Thoracic aorta (tissue), 2 donors: ENCODE measurements around the gene TEKT2. TPM values are rescaled to one million over a fixed set of nuclear protein-coding genes. Genes with fewer than 3 reads are reported as not detected.

ENCODE experiments used
- ATAC-seq: fragments of 150-250 bp; one replicate; pipeline ENCODE4 v1.8.0; 2017; ENCODE audit warnings: low read depth; ENCODE audit not compliant: insufficient number of reproducible peaks, low FRiP score
- DNase-seq: peaks from one replicate; pipeline ENCODE4 v3.0.0-alpha.2; 2020; ENCODE audit warnings: low spot score
- H3K27ac ChIP-seq, 2 donors: fragments of 200-600 bp; sonication (generic); 1 replicate in 1 of 2; 2 replicates in 1 of 2; pipeline ENCODE4 v1.5.1; 2016; ENCODE audit warnings: mild to moderate bottlenecking in 2 of 2, moderate library complexity in 2 of 2
- H3K27me3 ChIP-seq: fragments of 200-600 bp; sonication (generic); replicated peaks from 2 replicates; pipeline ENCODE4 v1.6.0; 2016; ENCODE audit warnings: mild to moderate bottlenecking; ENCODE audit not compliant: insufficient read depth
- H3K36me3 ChIP-seq: fragments of 200-600 bp; sonication (generic); one replicate; pipeline ENCODE4 v1.5.1; 2016
- H3K4me1 ChIP-seq, 2 donors: fragments of 200-600 bp; sonication (generic); 1 replicate in 1 of 2; 2 replicates in 1 of 2; pipeline versions ENCODE4 v1.5.1 to v1.6.0; 2016; ENCODE audit warnings: low read depth in 2 of 2, mild to moderate bottlenecking in 1 of 2; ENCODE audit not compliant: control insufficient read depth in 1 of 2
- H3K4me3 ChIP-seq: fragments of 200-600 bp; sonication (generic); 2 replicates; pipeline ENCODE4 v1.5.1; 2016; ENCODE audit warnings: mild to moderate bottlenecking
- H3K9me3 ChIP-seq: fragments of 200-600 bp; sonication (generic); 2 replicates; pipeline ENCODE4 v1.5.1; 2016
- CTCF ChIP-seq: fragments of 200-600 bp; sonication (generic); IDR thresholded peaks from one replicate; pipeline ENCODE4 v1.5.1; 2019; ENCODE audit warnings: antibody characterized with exemption
- total RNA-seq, 2 donors: library from RNA; depleted of rRNA; stranded (reverse); fragments of >200 nt; gene quantifications; one replicate each; pipeline versions ENCODE4 v1.1.0 to v1.2.3, GENCODE V29; 2016

The TEKT2 gene
- total RNA-seq, 2 donors from 2014 or later = not detected

- Histone ChIP-seq H3K4me1 (peaks cover 17 to 36% of the 10 kb centered on the region in 2 donors), H3K9me3 (no peaks in the 10 kb centered on the region), H3K27me3 (no peaks in the 10 kb centered on the region), H3K27ac (no peak overlapping the region), H3K4me3 (no peak overlapping the region), H3K36me3 (no peaks in the 10 kb centered on the region)
- DNase-seq (no peak), ATAC-seq (no peak)
- no peak for TF ChIP-seq CTCF
Observed at GRCh38 chr1:36112823-36113222, 28.9 kb downstream of the TEKT2 start.

- H3K4me1 ChIP-seq = peaks cover 19 to 52% of the 10 kb centered on the region in 2 donors
- ATAC-seq = no peak
- DNase-seq = no peak
- peak overlapping the region; percentile 90 to 96 for H3K27ac ChIP-seq
- no peak overlapping the region for H3K4me3 ChIP-seq
- H3K27me3 ChIP-seq = no peaks in the 10 kb centered on the region
- H3K9me3 ChIP-seq = no peaks in the 10 kb centered on the region
- no peaks in the 10 kb centered on the region for H3K36me3 ChIP-seq
- TF ChIP-seq CTCF = no peak
Observed at GRCh38 chr1:36114371-36114770, 30.5 kb downstream of the TEKT2 start.

- peak; percentile 56 for ATAC-seq
- no peaks in the 10 kb centered on the region for H3K27me3 ChIP-seq
- peaks cover 27 to 60% of the 10 kb centered on the region in 2 donors for H3K4me1 ChIP-seq
- peak; percentile 41 for DNase-seq
- no peaks in the 10 kb centered on the region for H3K36me3 ChIP-seq
- TF ChIP-seq CTCF = no peak
- peak overlapping the region; percentile 46 for H3K4me3 ChIP-seq
- no peaks in the 10 kb centered on the region for H3K9me3 ChIP-seq
- H3K27ac ChIP-seq = peak overlapping the region; percentile 90 to 96
Observed at GRCh38 chr1:36115200-36115669, 31.3 kb downstream of the TEKT2 start.

GRCh38 chr1:36115931-36116330, 32.0 kb downstream of the TEKT2 start:
- peaks cover 27 to 63% of the 10 kb centered on the region in 2 donors for H3K4me1 ChIP-seq
- H3K27ac ChIP-seq = peak overlapping the region; percentile 90 to 96

GRCh38 chr1:36116901-36117300, 33.0 kb downstream of the TEKT2 start:
- no peaks in the 10 kb centered on the region for H3K36me3 ChIP-seq

More at GRCh38 chr1:36115931-36116330, 32.0 kb downstream of the TEKT2 start:
- Histone ChIP-seq H3K36me3 (no peaks in the 10 kb centered on the region), H3K27me3 (no peaks in the 10 kb centered on the region), H3K4me3 (no peak overlapping the region), H3K9me3 (no peaks in the 10 kb centered on the region)
- DNase-seq = no peak
- no peak for TF ChIP-seq CTCF
- ATAC-seq = no peak

More at GRCh38 chr1:36116901-36117300, 33.0 kb downstream of the TEKT2 start:
- DNase-seq (no peak), ATAC-seq (no peak)
- Histone ChIP-seq H3K4me3 (no peak overlapping the region), H3K27ac (peak overlapping the region; percentile 90 to 96), H3K9me3 (no peaks in the 10 kb centered on the region), H3K4me1 (peaks cover 27 to 63% of the 10 kb centered on the region in 2 donors), H3K27me3 (no peaks in the 10 kb centered on the region)
- no peak for TF ChIP-seq CTCF
